ENCODE results near the gene RASD1.

DNA sequence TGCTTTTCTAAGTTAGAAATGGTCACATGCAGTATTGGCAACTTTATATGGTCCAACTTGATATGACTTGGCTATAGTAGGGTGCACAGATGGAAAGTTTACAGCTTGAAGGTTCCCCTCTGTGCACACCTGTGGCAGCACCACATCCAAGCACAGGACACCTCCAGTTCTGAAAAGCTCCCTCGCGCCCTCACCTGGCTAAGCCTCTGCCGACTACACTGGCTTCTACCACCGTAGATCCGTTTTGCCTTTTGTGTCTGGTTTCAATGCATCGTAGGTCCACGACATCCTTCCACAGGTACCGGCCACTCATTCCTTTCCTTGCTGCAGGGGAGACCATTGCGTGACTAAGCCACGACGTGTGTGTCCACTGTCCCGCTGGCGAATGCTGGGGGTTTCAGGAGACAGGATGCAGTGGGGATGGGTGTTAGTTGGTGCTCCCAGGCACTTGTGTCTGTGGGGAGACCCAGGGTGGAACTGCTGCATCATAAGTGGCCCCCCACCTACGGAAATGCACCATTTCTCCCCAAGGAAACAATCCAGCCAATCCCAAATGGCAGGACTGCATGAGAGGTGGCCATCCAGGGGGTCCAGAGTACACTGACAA, 4.9 kb upstream of the RASD1 start:
- TF ChIP-seq POLR2A (IDR thresholded peaks at IDR 0.05): no peak
- TF ChIP-seq, protein P1, sequence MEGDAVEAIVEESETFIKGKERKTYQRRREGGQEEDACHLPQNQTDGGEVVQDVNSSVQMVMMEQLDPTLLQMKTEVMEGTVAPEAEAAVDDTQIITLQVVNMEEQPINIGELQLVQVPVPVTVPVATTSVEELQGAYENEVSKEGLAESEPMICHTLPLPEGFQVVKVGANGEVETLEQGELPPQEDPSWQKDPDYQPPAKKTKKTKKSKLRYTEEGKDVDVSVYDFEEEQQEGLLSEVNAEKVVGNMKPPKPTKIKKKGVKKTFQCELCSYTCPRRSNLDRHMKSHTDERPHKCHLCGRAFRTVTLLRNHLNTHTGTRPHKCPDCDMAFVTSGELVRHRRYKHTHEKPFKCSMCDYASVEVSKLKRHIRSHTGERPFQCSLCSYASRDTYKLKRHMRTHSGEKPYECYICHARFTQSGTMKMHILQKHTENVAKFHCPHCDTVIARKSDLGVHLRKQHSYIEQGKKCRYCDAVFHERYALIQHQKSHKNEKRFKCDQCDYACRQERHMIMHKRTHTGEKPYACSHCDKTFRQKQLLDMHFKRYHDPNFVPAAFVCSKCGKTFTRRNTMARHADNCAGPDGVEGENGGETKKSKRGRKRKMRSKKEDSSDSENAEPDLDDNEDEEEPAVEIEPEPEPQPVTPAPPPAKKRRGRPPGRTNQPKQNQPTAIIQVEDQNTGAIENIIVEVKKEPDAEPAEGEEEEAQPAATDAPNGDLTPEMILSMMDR (IDR thresholded peaks at IDR 0.05 in 8 of 11, conservative IDR thresholded peaks at IDR 0.05 in 3 of 11): no peak

Measured in spleen (tissue), 7 donors.